DOHH2 (cell line): ENCODE data around the gene ZNF385B.

Source experiments
- EZH2phosphoT487 ChIP-seq: fragments of 200-600 bp; sonication (generic); IDR thresholded peaks from 2 replicates; pipeline ENCODE4 v1.6.1; 2017; ENCODE audit warnings: borderline replicate concordance, mild to moderate bottlenecking, antibody characterized with exemption, low read length, moderate library complexity, mixed read lengths
- TF ChIP-seq, protein P1 (sequence below): fragments of 200-600 bp; sonication (generic); IDR thresholded peaks from one replicate; pipeline ENCODE4 v1.5.1; 2014; ENCODE audit warnings: antibody characterized with exemption, mild to moderate bottlenecking, low read depth, low read length; ENCODE audit not compliant: poor library complexity, severe bottlenecking

DNA sequence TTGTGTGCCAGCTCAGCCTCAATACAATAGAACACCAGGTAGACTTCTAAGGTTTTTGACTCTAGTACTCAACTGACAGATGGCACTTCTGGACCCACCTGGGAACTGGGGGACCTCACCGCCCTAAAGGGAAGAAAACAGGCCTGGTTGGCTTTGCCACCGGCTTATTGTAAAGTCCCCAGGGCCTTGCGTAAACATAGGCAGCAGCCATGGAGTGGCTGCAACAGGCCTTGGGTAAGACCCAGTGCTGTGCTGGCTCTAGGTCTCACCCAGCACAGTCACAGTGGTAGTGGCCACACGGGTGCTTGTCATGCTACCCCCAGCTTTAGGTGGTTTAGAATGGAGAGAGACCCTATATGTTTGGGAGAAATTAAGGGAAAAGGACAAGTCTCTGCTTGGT, 366.1 kb downstream of the ZNF385B start:
- TF ChIP-seq, protein P1, sequence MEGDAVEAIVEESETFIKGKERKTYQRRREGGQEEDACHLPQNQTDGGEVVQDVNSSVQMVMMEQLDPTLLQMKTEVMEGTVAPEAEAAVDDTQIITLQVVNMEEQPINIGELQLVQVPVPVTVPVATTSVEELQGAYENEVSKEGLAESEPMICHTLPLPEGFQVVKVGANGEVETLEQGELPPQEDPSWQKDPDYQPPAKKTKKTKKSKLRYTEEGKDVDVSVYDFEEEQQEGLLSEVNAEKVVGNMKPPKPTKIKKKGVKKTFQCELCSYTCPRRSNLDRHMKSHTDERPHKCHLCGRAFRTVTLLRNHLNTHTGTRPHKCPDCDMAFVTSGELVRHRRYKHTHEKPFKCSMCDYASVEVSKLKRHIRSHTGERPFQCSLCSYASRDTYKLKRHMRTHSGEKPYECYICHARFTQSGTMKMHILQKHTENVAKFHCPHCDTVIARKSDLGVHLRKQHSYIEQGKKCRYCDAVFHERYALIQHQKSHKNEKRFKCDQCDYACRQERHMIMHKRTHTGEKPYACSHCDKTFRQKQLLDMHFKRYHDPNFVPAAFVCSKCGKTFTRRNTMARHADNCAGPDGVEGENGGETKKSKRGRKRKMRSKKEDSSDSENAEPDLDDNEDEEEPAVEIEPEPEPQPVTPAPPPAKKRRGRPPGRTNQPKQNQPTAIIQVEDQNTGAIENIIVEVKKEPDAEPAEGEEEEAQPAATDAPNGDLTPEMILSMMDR = no peak
- no peak for TF ChIP-seq EZH2phosphoT487
